Raji (cell line): ENCODE data around the gene MBNL2.

ENCODE experiments used
- POLR2A ChIP-seq: IDR thresholded peaks from 2 replicates; pipeline ENCODE4 v1.6.1; 2011; ENCODE audit warnings: low read depth, low read length, control low read depth; ENCODE audit not compliant: insufficient read depth

Gene MBNL2

DNA sequence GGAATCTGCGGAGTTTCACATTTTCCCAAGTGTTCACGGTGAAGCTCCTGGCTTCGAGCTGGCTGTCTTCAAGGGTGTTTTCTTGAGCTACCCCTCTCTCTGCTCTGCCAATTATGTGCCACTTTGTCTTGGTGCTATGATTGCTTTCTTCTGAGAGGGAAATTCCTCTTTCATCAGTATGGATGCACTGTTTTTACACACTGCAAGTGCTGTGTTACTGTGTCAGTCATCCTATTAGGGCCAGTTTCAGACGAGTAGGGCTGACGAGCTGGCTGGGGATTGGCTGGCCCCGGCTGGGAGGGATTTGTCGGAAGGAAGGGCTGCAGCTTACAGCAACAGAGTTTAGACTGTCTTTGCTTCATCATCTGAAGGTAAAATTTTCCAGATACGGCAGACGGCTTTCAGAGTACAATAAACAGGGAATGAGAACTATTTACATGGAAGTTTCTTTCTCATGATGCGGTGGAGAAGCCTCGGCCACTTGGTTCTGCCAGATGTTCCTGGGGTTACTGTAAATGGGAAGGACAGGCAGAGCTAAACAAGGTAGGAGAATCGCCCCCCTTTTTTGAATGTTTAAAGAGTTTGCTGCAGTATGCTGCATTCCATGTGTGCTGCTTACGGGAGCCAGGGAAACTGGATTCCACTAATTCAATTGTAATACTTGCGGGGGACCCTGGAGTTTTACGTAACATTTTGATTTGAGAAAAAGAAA lies at the start of gene MBNL2:
Gene MBNL2, plus strand, starts transcription at position 345 of the 712 bp plus-strand sequence. CDS start 53,903 bp downstream, outside the sequence.
- peak; percentile 55 for TF ChIP-seq POLR2A

- no peak for TF ChIP-seq POLR2A
These were observed 47.5 kb upstream of the MBNL2 start for GRCh38 chr13:97174638-97175037.

DNA sequence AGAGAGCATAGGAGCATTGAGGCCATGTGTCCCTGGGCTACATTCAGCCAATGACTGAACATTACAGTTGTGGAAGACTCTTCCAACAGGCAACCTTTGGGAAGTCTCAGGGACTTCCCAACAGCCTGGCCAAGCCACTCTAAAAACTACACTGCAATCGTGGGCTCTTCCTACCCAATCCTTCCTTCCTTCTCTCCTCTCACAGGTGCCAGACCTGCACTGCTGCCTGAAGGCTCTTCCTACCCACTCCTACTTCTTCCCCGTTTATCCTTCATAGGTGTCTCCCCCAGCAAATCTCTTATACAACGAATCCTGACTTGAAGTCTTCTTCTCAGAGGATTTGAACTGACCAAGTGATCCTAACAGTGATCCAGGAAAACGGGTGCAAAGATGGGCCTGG lies 47.1 kb upstream of the MBNL2 start:
- no peak for TF ChIP-seq POLR2A

GRCh38 chr13:97179501-97179900 lies 42.6 kb upstream of the MBNL2 start:
- no peak for TF ChIP-seq POLR2A

DNA sequence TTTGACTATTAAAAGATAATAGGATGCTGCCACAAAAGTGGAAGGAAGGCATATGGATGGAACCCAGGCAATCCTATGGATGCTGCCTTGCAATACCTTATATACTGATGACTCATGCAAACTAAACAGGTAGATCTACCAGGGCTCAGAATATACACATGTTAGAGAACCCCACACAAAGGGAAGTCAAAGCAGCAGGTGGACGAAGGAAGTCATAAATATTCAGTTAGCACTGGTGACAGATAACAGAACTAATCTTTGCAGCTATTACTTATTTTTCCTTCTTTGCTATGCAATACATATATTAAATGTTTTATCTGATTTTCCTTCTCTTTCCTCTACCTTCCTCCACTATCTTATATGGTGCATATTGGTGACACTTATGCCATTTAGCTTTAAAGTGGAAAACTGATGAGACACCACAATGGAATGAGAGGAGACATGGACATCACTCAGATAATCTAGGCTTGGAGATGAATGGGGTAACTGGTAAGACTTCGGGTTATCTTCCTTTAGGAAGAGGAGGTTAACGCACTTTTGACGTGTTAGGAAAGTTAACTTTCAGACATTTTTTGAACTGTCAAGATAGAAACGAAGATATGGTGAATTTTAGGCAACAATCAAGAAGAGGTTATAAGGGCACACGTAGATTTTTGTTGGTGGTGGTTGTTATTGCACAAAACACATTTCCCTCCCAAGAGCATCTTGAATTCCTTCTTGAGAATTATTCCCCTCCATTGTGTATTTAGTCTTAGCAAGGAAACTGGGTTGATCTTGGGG lies 39.8 kb upstream of the MBNL2 start:
- TF ChIP-seq POLR2A, result no peak

GRCh38 chr13:97185291-97185690 lies 36.8 kb upstream of the MBNL2 start:
- TF ChIP-seq POLR2A, result no peak

- TF ChIP-seq POLR2A, result no peak
These were observed 36.4 kb upstream of the MBNL2 start for GRCh38 chr13:97185751-97186150.

DNA sequence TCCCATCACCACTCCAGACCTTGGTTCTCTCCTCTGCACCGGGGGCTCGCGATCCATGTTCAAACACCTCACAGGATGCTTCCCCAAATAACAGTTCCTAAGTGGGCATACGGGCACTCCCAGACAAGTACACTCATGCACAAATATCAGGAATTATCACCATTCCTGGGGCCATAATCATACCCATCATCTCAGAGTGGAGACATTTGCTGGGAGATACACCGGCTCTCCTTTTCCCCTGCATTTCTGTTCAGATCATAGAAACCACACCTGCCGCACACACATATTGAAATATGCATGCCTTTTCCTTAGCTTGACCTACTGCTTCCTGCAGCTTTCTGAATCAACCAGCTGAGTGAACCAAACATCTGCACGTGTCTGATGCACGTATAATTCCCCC lies 33.9 kb upstream of the MBNL2 start:
- TF ChIP-seq POLR2A, result no peak

- TF ChIP-seq POLR2A, result no peak
These were observed 32.2 kb upstream of the MBNL2 start for GRCh38 chr13:97189928-97190327.

DNA sequence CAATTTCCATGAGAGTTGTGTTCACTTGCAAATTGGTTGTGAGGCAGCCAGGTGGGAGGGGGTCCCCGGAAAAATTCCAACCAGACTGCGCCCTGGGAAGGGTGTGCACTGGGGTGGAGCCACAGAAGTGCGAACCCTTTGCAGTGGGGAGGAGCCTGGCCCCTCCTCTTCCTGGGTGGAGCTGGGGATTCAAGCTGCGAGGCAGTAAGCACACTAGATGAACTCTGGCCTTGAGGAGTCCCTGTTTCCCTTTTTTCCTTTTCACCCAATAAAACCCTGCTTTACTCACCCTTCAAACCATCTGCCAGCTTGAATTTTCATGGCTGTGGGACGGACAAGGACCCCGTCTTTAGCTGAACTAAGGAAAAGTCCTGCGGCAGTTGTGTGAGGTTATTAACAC lies 31.0 kb upstream of the MBNL2 start:
- TF ChIP-seq POLR2A, result no peak

DNA sequence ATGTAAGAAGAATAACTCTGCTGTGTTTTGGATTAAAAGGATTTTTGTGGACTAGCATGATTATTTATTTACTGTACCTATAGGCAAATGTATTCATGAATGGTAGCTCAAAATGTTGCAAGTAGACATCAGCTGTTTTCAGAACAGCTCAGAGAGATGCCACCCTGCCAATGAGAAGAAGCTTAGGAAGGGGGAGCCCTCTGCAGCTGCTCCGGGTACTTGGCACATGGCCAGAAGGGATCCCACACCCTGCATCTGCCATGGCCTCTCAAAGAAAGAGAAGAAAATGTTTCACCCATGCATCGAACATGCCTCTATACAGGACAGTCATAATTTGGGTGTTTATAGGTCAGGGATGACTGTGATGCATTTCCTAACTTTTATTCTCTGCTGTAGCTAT lies 30.5 kb upstream of the MBNL2 start:
- TF ChIP-seq POLR2A, result no peak

DNA sequence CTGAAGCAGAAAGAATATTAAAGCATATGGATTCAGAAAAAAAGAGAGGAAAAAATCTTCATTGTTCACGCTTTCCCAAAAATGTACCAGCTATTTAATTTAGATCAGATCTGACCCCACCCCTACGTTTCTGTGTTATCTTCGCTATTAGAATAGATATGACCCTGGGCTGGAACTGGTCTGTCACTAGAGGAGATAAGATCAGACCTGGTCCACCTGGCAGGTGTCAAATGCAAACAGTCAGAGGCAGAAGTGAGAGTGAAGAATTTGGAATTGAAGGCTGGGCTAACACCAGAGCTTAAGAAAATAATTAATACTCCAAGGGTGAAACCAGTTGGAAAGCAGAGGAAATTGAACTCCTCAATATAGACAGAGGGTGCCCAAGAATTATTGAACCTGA lies 30.0 kb upstream of the MBNL2 start:
- TF ChIP-seq POLR2A, result no peak

DNA sequence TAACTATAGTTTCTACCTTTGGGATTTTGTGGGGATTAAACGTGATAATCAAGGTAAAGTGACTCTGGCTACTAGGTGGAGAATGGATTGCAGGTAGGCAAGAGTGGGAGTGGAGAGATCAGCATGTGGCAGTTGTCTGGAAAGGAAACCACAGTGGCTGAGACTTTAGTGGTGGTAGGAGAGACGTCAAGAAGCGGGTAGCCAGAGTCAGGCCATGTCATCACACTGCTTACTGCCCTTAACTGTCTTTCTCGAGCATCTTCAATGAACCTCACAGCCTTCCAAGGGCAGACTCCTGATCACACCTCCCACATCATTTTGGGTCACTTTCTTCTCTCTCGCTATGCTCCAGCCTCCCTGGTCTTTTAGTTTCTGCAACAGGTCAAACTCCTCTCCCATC lies 28.6 kb upstream of the MBNL2 start:
- no peak for TF ChIP-seq POLR2A

DNA sequence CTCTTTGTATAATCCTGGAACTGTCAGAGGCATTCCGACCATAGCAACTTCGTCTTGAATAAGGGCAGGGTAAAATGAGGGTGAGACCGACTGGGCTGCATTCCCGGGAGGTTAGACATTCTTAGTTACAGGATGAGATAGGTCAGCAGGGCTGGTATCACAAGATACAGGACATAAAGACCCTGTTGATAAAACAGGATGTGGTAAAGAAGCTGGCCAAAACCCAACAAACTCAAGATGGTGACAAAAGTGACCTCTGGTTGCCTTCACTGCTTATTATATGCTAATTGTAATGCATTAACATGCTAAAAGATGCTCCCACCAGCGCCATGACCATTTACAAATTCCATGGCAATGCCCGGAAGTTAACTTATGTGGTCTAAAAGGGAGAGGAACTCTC lies 27.7 kb upstream of the MBNL2 start:
- TF ChIP-seq POLR2A, result no peak

GRCh38 chr13:97196340-97196739 lies 25.8 kb upstream of the MBNL2 start:
- TF ChIP-seq POLR2A, result no peak

- no peak for TF ChIP-seq POLR2A
These were observed 23.4 kb upstream of the MBNL2 start for GRCh38 chr13:97198753-97199152.
